CD4-positive, alpha-beta T cell (primary cell): ENCODE measurements around the gene DYNC1H1. TPM values are rescaled to one million over a fixed set of nuclear protein-coding genes. Genes with fewer than 3 reads are reported as not detected.

Experiments used
- ATAC-seq: fragments of 200-7000 bp; cut with Tn5 transposase; one replicate; pipeline ENCODE4 v1.10.0; 2022; ENCODE audit warnings: mild to moderate bottlenecking; ENCODE audit not compliant: poor library complexity
- CTCF ChIA-PET: fragments of 350-600 bp; sonication (Branson Sonifier 250); formaldehyde crosslinking; loops from one replicate; lab custom pipeline; 2021; ENCODE audit warnings: antibody characterized with exemption, inconsistent platforms; lab: Charles Lee
- POLR2A ChIA-PET: fragments of 350-600 bp; sonication (Branson Sonifier 250); formaldehyde crosslinking; loops from one replicate; lab custom pipeline; 2021; ENCODE audit warnings: antibody characterized with exemption, inconsistent platforms; lab: Charles Lee
- DNase-seq, 14 experiments: peaks; one replicate each; pipeline ENCODE4 v3.0.0-alpha.2; 2013 to 2020; ENCODE audit warnings: mixed read lengths in 2 of 14
- H3K27ac ChIP-seq, 2 donors: one replicate each; pipeline versions ENCODE4 v1.5.1 to v1.7.0; 2013; ENCODE audit warnings: low read length in 2 of 2, low read depth in 1 of 2, mild to moderate bottlenecking in 1 of 2
- H3K27me3 ChIP-seq, 2 experiments: 1 replicate in 1 of 2; 2 replicates in 1 of 2; pipeline versions ENCODE4 v1.6.1 to v1.7.0; 2013; ENCODE audit warnings: low read length in 2 of 2, control low read depth in 1 of 2, mild to moderate bottlenecking in 1 of 2, moderate library complexity in 1 of 2; ENCODE audit not compliant: insufficient read depth in 2 of 2, control insufficient read depth in 1 of 2
- H3K36me3 ChIP-seq: one replicate; pipeline ENCODE4 v1.6.1; 2013; ENCODE audit warnings: low read length, control low read depth; ENCODE audit not compliant: insufficient read depth
- H3K4me1 ChIP-seq: one replicate; pipeline ENCODE4 v1.6.1; 2013; ENCODE audit warnings: low read length, control low read depth; ENCODE audit not compliant: insufficient read depth
- H3K4me3 ChIP-seq: one replicate; pipeline ENCODE4 v1.5.1; 2013; ENCODE audit warnings: mild to moderate bottlenecking, low read length, moderate library complexity
- H3K9me3 ChIP-seq, 2 experiments: 1 replicate in 1 of 2; 2 replicates in 1 of 2; pipeline versions ENCODE4 v1.6.1 to v1.7.0; 2013; ENCODE audit warnings: low read length in 2 of 2, mild to moderate bottlenecking in 2 of 2, control low read depth in 1 of 2, moderate library complexity in 1 of 2; ENCODE audit not compliant: control insufficient read depth in 1 of 2, insufficient read depth in 1 of 2
- H3K27ac Mint-ChIP-seq: one replicate; pipeline ENCODE4 v1.8.0; 2020; ENCODE audit warnings: mixed read lengths
- H3K27me3 Mint-ChIP-seq: one replicate; pipeline ENCODE4 v1.8.0; 2021; ENCODE audit warnings: mixed read lengths
- H3K36me3 Mint-ChIP-seq: one replicate; pipeline ENCODE4 v1.8.0; 2021; ENCODE audit warnings: low read depth, mixed read lengths
- H3K4me1 Mint-ChIP-seq: one replicate; pipeline ENCODE4 v1.8.0; 2021; ENCODE audit warnings: low read depth, mixed read lengths
- H3K4me3 Mint-ChIP-seq: one replicate; pipeline ENCODE4 v1.8.0; 2020; ENCODE audit warnings: mild to moderate bottlenecking, mixed read lengths
- H3K9me3 Mint-ChIP-seq: one replicate; pipeline ENCODE4 v1.8.0; 2020; ENCODE audit warnings: mixed read lengths
- CTCF ChIP-seq: fragments of 200-600 bp; IDR thresholded peaks from one replicate; pipeline ENCODE4 v1.8.0; 2022; ENCODE audit warnings: antibody characterized with exemption, mild to moderate bottlenecking
- intact Hi-C, 2 experiments: fragments of 100-400 bp; cut with DNase I in 1 of 2; cut with micrococcal nuclease in 1 of 2; formaldehyde crosslinking; loops; one replicate each; pipeline versions ENCODE4 v1.15.1 to v1.9.0; 2023 to 2025; cut with DNase I, micrococcal nuclease
- total RNA-seq, 174 experiments: library from RNA in 2 of 174; stranded (reverse) in 2 of 174; gene quantifications; one replicate each; pipeline ENCODE4 v1.2.3 and lab custom pipeline; 2021 to 2026

The DYNC1H1 gene
- total RNA-seq, 2 experiments from 2014 or later, result 286 to 293 TPM

GRCh38 chr14:101926085-101926484, 38.3 kb upstream of the DYNC1H1 start:
- ChIA-PET CTCF (interaction anchor here (1.4 kb wide), 1 partner anchor 219 kb away, joined by 5 read pairs; no protein-coding TSS in a partner anchor), POLR2A (interaction anchor here (0.7 kb wide), 1 partner anchor 155 kb away, joined by 3 read pairs; no protein-coding TSS in a partner anchor)
- no peaks in the 10 kb centered on the region for H3K4me1 Mint-ChIP-seq
- H3K36me3 Mint-ChIP-seq, result peaks cover 58% of the 10 kb centered on the region
- H3K36me3 ChIP-seq, result peaks cover 55% of the 10 kb centered on the region
- H3K27me3 Mint-ChIP-seq, result no peaks in the 10 kb centered on the region
- H3K9me3 ChIP-seq, result no peaks in the 10 kb centered on the region
- no peaks in the 10 kb centered on the region for H3K27me3 ChIP-seq
- intact Hi-C loops, result no loop called here
- no peak overlapping the region for H3K27ac Mint-ChIP-seq
- no peak overlapping the region for H3K4me3 ChIP-seq
- no peak for ATAC-seq
- H3K9me3 Mint-ChIP-seq, result no peaks in the 10 kb centered on the region
- no peak overlapping the region for H3K27ac ChIP-seq
- no peaks in the 10 kb centered on the region for H3K4me1 ChIP-seq
- H3K4me3 Mint-ChIP-seq, result no peak overlapping the region
- no peak for DNase-seq
- TF ChIP-seq CTCF, result no peak

- H3K9me3 Mint-ChIP-seq, result no peaks in the 10 kb centered on the region
- H3K27me3 ChIP-seq, result no peaks in the 10 kb centered on the region
- TF ChIP-seq CTCF, result no peak
- POLR2A ChIA-PET, result no interaction called here
- no peak overlapping the region for H3K4me3 Mint-ChIP-seq
- H3K27me3 Mint-ChIP-seq, result no peaks in the 10 kb centered on the region
- intact Hi-C loops, result no loop called here
- H3K36me3 Mint-ChIP-seq, result peaks cover 53% of the 10 kb centered on the region
- CTCF ChIA-PET, result interaction anchor here (1.4 kb wide), 1 partner anchor 219 kb away, joined by 5 read pairs; no protein-coding TSS in a partner anchor
- no peaks in the 10 kb centered on the region for H3K4me1 ChIP-seq
- peak overlapping the region; percentile 5 for H3K27ac Mint-ChIP-seq
- no peaks in the 10 kb centered on the region for H3K4me1 Mint-ChIP-seq
- no peak for ATAC-seq
- H3K36me3 ChIP-seq, result peaks cover 50% of the 10 kb centered on the region
- DNase-seq, result no peak
- H3K4me3 ChIP-seq, result no peak overlapping the region
- H3K27ac ChIP-seq, result no peak overlapping the region
- no peaks in the 10 kb centered on the region for H3K9me3 ChIP-seq
These were observed 37.8 kb upstream of the DYNC1H1 start for GRCh38 chr14:101926620-101927019.

GRCh38 chr14:101927859-101928258, 36.5 kb upstream of the DYNC1H1 start:
- peak in 3 of 14 experiments; percentile 10 to 44 (median 34) for DNase-seq
- Mint-ChIP-seq H3K9me3 (no peaks in the 10 kb centered on the region), H3K27me3 (no peaks in the 10 kb centered on the region), H3K4me1 (no peaks in the 10 kb centered on the region), H3K4me3 (no peak overlapping the region), H3K27ac (peak overlapping the region; percentile 20), H3K36me3 (peaks cover 46% of the 10 kb centered on the region)
- POLR2A ChIA-PET, result no interaction called here
- H3K9me3 ChIP-seq, result no peaks in the 10 kb centered on the region
- peaks cover 45% of the 10 kb centered on the region for H3K36me3 ChIP-seq
- H3K4me3 ChIP-seq, result no peak overlapping the region
- no peak for TF ChIP-seq CTCF
- intact Hi-C loops, result no loop called here
- H3K27ac ChIP-seq, result no peak overlapping the region
- no peaks in the 10 kb centered on the region for H3K27me3 ChIP-seq
- CTCF ChIA-PET, result no interaction called here
- no peaks in the 10 kb centered on the region for H3K4me1 ChIP-seq
- ATAC-seq, result no peak
